HG03439 (cell line): Measurements from ENCODE around the gene RRAS2.
A peak's percentile ranks its signal among the peaks of the same experiment; 100 is the strongest.
"Not testable (repeated sequence)": the region's sequence is repeated elsewhere in the genome, so short reads cannot be mapped to it uniquely, and the experiment has no call there.

Experiments used
- ATAC-seq: cut with Tn5 transposase; IDR thresholded peaks from one replicate; pipeline ENCODE4 v1.9.1; 2021; ENCODE audit warnings: mild to moderate bottlenecking, moderate library complexity; ENCODE audit not compliant: unreplicated experiment

Gene RRAS2

GRCh38 chr11:14372011-14372410 is 13.0 kb upstream of the RRAS2 start:
- no peak for ATAC-seq

- ATAC-seq: no peak
Observed at GRCh38 chr11:14371249-14371648, 12.3 kb upstream of the RRAS2 start.

GRCh38 chr11:14370496-14370895 is 11.5 kb upstream of the RRAS2 start:
- ATAC-seq: no peak

GRCh38 chr11:14369598-14369997 is 10.6 kb upstream of the RRAS2 start:
- ATAC-seq: no peak

- no peak for ATAC-seq
Observed at GRCh38 chr11:14366936-14367335, 8.0 kb upstream of the RRAS2 start.

- no peak for ATAC-seq
Observed at GRCh38 chr11:14364322-14364721, 5.3 kb upstream of the RRAS2 start.

GRCh38 chr11:14362611-14363010 is 3.6 kb upstream of the RRAS2 start:
- ATAC-seq: no peak

GRCh38 chr11:14361951-14362350 is 3.0 kb upstream of the RRAS2 start:
- no peak for ATAC-seq

- no peak for ATAC-seq
Observed at GRCh38 chr11:14360976-14361375, 2.0 kb upstream of the RRAS2 start.

GRCh38 chr11:14359501-14360031 is 583 bp upstream of the RRAS2 start:
- no peak for ATAC-seq

GRCh38 chr11:14357881-14358728 is 878 bp downstream of the RRAS2 start:
- peak; percentile 46 for ATAC-seq

GRCh38 chr11:14356342-14356741 is 2.6 kb downstream of the RRAS2 start:
- no peak for ATAC-seq

GRCh38 chr11:14354604-14355003 is 4.4 kb downstream of the RRAS2 start:
- not testable (repeated sequence) for ATAC-seq

GRCh38 chr11:14350716-14351238 is 8.2 kb downstream of the RRAS2 start:
- ATAC-seq: no peak

- no peak for ATAC-seq
Observed at GRCh38 chr11:14350215-14350614, 8.8 kb downstream of the RRAS2 start.

GRCh38 chr11:14347991-14348390 is 11.0 kb downstream of the RRAS2 start:
- ATAC-seq: no peak

- no peak for ATAC-seq
Observed at GRCh38 chr11:14347494-14347893, 11.5 kb downstream of the RRAS2 start.

GRCh38 chr11:14346303-14346955 is 12.6 kb downstream of the RRAS2 start:
- no peak for ATAC-seq

GRCh38 chr11:14345668-14346067 is 13.3 kb downstream of the RRAS2 start:
- no peak for ATAC-seq

- not testable (repeated sequence) for ATAC-seq
Observed at GRCh38 chr11:14345016-14345415, 14.0 kb downstream of the RRAS2 start.

GRCh38 chr11:14342906-14343305 is 16.1 kb downstream of the RRAS2 start:
- peak; percentile 46 for ATAC-seq

- ATAC-seq: no peak
Observed at GRCh38 chr11:14341968-14342367, 17.0 kb downstream of the RRAS2 start.
